HepG2 (cell line): ENCODE data around the gene CEBPG. TPM values are rescaled to one million over a fixed set of nuclear protein-coding genes. Genes with fewer than 3 reads are reported as not detected.

Source experiments
- ATAC-seq: fragments of 200-7000 bp; cut with Tn5 transposase; 3 replicates; pipeline ENCODE4 v1.9.1; 2020; ENCODE audit warnings: mild to moderate bottlenecking, moderate library complexity
- BruUV-seq: library from RNA; stranded (reverse); fragments of 400-500 nt; replicated peaks from 2 replicates; lab custom pipeline; 2021; lab: Mats Ljungman, UMichigan
- CTCF ChIA-PET: fragments of 300-600 bp; formaldehyde crosslinking; extraction: SDS; loops from one replicate; lab custom pipeline; 2021; ENCODE audit warnings: low total read pairs, inconsistent platforms, low intra/inter-chr PET ratio; lab: Yijun Ruan, JAX
- POLR2A ChIA-PET: fragments of 350-600 bp; sonication (Branson Sonifier 250); formaldehyde crosslinking; loops from one replicate; lab custom pipeline; 2020; ENCODE audit warnings: antibody characterized with exemption, inconsistent platforms; lab: Yijun Ruan, JAX
- DNase-seq: peaks from one replicate; pipeline ENCODE4 v3.0.0-alpha.2; 2015; ENCODE audit warnings: low spot score
- FAIRE-seq: peaks from 3 replicates; lab custom pipeline; 2011; peaks lifted over from hg19 to GRCh38; lab: Jason Lieb, UNC
- H2AFZ ChIP-seq: one replicate; pipeline ENCODE4 v1.6.1; 2011; ENCODE audit warnings: low read length, inconsistent platforms
- H3K27ac ChIP-seq: fragments of 300-600 bp; 3 replicates; pipeline ENCODE4 v1.8.0; 2011; ENCODE audit warnings: mixed run types, mild to moderate bottlenecking, mixed read lengths, low read length, inconsistent platforms; ENCODE audit not compliant: insufficient read depth; ENCODE audit errors: extremely low read length
- H3K27me3 ChIP-seq, 2 experiments: fragments of 200-600 bp in 1 of 2; 2 replicates in 1 of 2; 3 replicates in 1 of 2; pipeline versions ENCODE4 v1.6.0 to v1.8.0; 2011; ENCODE audit warnings: low read length in 2 of 2, mild to moderate bottlenecking in 2 of 2, moderate library complexity in 2 of 2, inconsistent platforms in 1 of 2; ENCODE audit not compliant: insufficient read depth in 2 of 2, control insufficient read depth in 1 of 2
- H3K36me3 ChIP-seq, 2 experiments: fragments of 200-600 bp in 1 of 2; replicated peaks in 1 of 2; 2 replicates in 1 of 2; 3 replicates in 1 of 2; pipeline versions ENCODE4 v1.5.1 to v1.8.0; 2011; ENCODE audit warnings: low read length in 2 of 2, inconsistent platforms in 1 of 2; ENCODE audit not compliant: insufficient read depth in 2 of 2, control insufficient read depth in 1 of 2
- H3K4me1 ChIP-seq: 2 replicates; pipeline ENCODE4 v1.5.1; 2012; ENCODE audit warnings: low read length, inconsistent platforms; ENCODE audit not compliant: insufficient read depth
- H3K4me2 ChIP-seq: 2 replicates; pipeline ENCODE4 v1.6.0; 2011; ENCODE audit warnings: low read depth, low read length, inconsistent platforms
- H3K4me3 ChIP-seq, 3 experiments: fragments of 200-600 bp in 1 of 3; sonication (generic), shearing (Covaris generic) in 1 of 3; replicated peaks in 1 of 3; 2 replicates each; pipeline ENCODE4 v1.5.1; 2011 to 2016; ENCODE audit warnings: low read length in 3 of 3, inconsistent platforms in 2 of 3, low read depth in 2 of 3, mild to moderate bottlenecking in 2 of 3, control low read depth in 1 of 3, mixed read lengths in 1 of 3; ENCODE audit not compliant: insufficient read depth in 1 of 3
- H3K79me2 ChIP-seq: one replicate; pipeline ENCODE4 v1.6.1; 2011; ENCODE audit warnings: low read length, inconsistent platforms; ENCODE audit not compliant: insufficient read depth
- H3K9ac ChIP-seq: 2 replicates; pipeline ENCODE4 v1.6.0; 2011; ENCODE audit warnings: mild to moderate bottlenecking, low read depth, low read length, inconsistent platforms; ENCODE audit not compliant: insufficient read depth
- H3K9me3 ChIP-seq: 2 replicates; pipeline ENCODE4 v1.5.1; 2012; ENCODE audit warnings: mild to moderate bottlenecking, low read length
- H4K20me1 ChIP-seq: 2 replicates; pipeline ENCODE4 v1.6.0; 2011; ENCODE audit warnings: inconsistent platforms, mild to moderate bottlenecking, low read length, moderate library complexity; ENCODE audit not compliant: insufficient read depth
- ARNT ChIP-seq: fragments of 450-650 bp; IDR thresholded peaks from 2 replicates; pipeline ENCODE4 v1.6.1; 2017
- FOXK2 ChIP-seq: fragments of 450-650 bp; IDR thresholded peaks from 2 replicates; pipeline ENCODE4 v1.6.1; 2016
- HDAC1 ChIP-seq: sonication (generic); formaldehyde crosslinking; IDR thresholded peaks from 2 replicates; pipeline ENCODE4 v1.5.1; 2020; ENCODE audit warnings: mild to moderate bottlenecking, missing genetic modification reagents
- HINFP ChIP-seq: sonication (generic); formaldehyde crosslinking; IDR thresholded peaks from 2 replicates; pipeline ENCODE4 v1.4.0; 2020; ENCODE audit warnings: low read depth, mild to moderate bottlenecking, missing genetic modification reagents
- HNRNPH1 ChIP-seq: fragments of 200-400 bp; formaldehyde crosslinking; optimal IDR thresholded peaks from 2 replicates; pipeline ENCODE3; 2017; ENCODE audit warnings: mild to moderate bottlenecking, low read depth, low read length
- NRL ChIP-seq: sonication (generic); formaldehyde crosslinking; IDR thresholded peaks from 2 replicates; pipeline ENCODE4 v1.5.0; 2020; ENCODE audit warnings: missing genetic modification reagents, mild to moderate bottlenecking, moderate library complexity, borderline replicate concordance
- RXRA ChIP-seq: sonication (generic); formaldehyde crosslinking; IDR thresholded peaks from 2 replicates; pipeline ENCODE4 v1.5.1; 2020; ENCODE audit warnings: missing genetic modification reagents
- SRSF4 ChIP-seq: fragments of 200-400 bp; formaldehyde crosslinking; IDR thresholded peaks from one replicate; pipeline ENCODE4 v1.6.1; 2018; ENCODE audit warnings: mild to moderate bottlenecking, low read depth, low read length, moderate library complexity; ENCODE audit not compliant: poor library complexity, severe bottlenecking
- XRCC5 ChIP-seq: fragments of 200-400 bp; formaldehyde crosslinking; optimal IDR thresholded peaks from 2 replicates; pipeline ENCODE3; 2017; ENCODE audit warnings: mild to moderate bottlenecking, low read length
- ZNF331 ChIP-seq: sonication (generic); formaldehyde crosslinking; IDR thresholded peaks from 2 replicates; pipeline ENCODE4 v1.4.0; 2020; ENCODE audit warnings: missing genetic modification reagents
- ZNF460 ChIP-seq: sonication (generic); formaldehyde crosslinking; IDR thresholded peaks from 2 replicates; pipeline ENCODE4 v1.5.1; 2020; ENCODE audit warnings: missing genetic modification reagents, mild to moderate bottlenecking, borderline replicate concordance
- WGBS: methylation state at CpG from one replicate; pipeline ENCODE4 v1.1.6; 2017; ENCODE audit warnings: low lambda C conversion rate; 5-methylcytosine and 5-hydroxymethylcytosine counted together
- in situ Hi-C: cut with HindIII; loops from 2 replicates; pipeline ENCODE4 v1.10.0; 2017; ENCODE audit warnings: low pct_unique_long_range_greater_than_20kb; ENCODE audit not compliant: extremely low pct_ligation_motif_present
- intact Hi-C: fragments of 100-400 bp; cut with micrococcal nuclease; formaldehyde crosslinking; loops from one replicate; pipeline ENCODE4 v1.10.0; 2022; ENCODE audit not compliant: unreplicated experiment
- polyA plus RNA-seq, 8 experiments: library from polyadenylated mRNA; depleted of rRNA in 3 of 8; stranded (reverse) in 7 of 8; unstranded in 1 of 8; fragments of >200 nt; fragmentation: Illumina TruSeq in 4 of 8; extraction: Trizol in 4 of 8; gene quantifications; 2 replicates each; pipeline versions ENCODE4 v1.2.1 to v1.2.3, GENCODE V29; 2011 to 2016; ENCODE audit warnings: low read depth in 4 of 8, missing spikeins in 1 of 8, mixed read lengths in 1 of 8; ENCODE audit not compliant: insufficient read depth in 1 of 8
- total RNA-seq, 5 experiments: library from RNA; depleted of rRNA; stranded (reverse); fragments of >200 nt; fragmentation: Illumina TruSeq; extraction: Trizol; gene quantifications; 2 replicates each; pipeline ENCODE4 v1.2.3, GENCODE V29; 2016; ENCODE audit warnings: low read depth in 1 of 5
- TF ChIP-seq, protein P1 (sequence below): sonication (generic); formaldehyde crosslinking; IDR thresholded peaks from 2 replicates; pipeline ENCODE4 v1.5.1; 2020; ENCODE audit warnings: missing genetic modification reagents, mild to moderate bottlenecking, borderline replicate concordance

The CEBPG gene
- total and polyA plus RNA-seq, 2 of the 13 experiments (the other 11 are each of a cell fraction or from before 2014, with no cell fraction given): 25.7 to 34.3 TPM

DNA sequence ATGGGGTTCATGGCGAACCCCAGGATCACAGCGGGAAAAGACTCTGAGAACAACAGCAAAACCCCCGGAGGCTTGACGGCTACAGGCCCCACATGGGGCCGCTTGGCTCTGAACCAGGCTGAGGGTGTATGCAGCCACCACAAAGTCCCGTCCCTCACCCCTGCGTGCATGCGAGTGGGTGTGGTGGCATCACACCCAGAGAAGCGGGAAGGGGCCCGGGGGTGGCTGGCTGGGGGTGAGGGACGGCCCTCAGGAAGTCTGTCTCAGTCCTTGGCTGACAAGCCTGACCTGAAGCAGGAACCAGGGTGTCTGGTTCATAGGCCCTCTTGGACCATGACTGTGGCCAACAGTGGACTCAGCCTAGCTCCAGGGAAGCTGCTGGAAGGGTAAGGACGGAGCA lies 34.2 kb downstream of the CEBPG start:
- Histone ChIP-seq H4K20me1 (no peaks in the 10 kb centered on the region), H3K79me2 (no peaks in the 10 kb centered on the region), H3K4me3 (no peak overlapping the region), H3K4me1 (peaks cover 42% of the 10 kb centered on the region), H3K4me2 (no peak overlapping the region), H2AFZ (no peak overlapping the region), H3K9me3 (no peaks in the 10 kb centered on the region), H3K36me3 (peaks cover 0 to 11% of the 10 kb centered on the region in 2 experiments; a peak in 1 of 5 replicates), H3K27me3 (no peaks in the 10 kb centered on the region), H3K9ac (no peak overlapping the region), H3K27ac (no peak overlapping the region)
- FAIRE-seq (no peak), ATAC-seq (no peak), DNase-seq (no peak)
- POLR2A ChIA-PET: interaction anchor here (0.6 kb wide), 1 partner anchor 193 kb away, joined by 5 read pairs; no protein-coding TSS in a partner anchor
- TF ChIP-seq HINFP (no peak), ARNT (no peak), NRL (CRISPR knock-in tag) (no peak), HDAC1 (no peak), SRSF4 (no peak), RXRA (CRISPR knock-in tag) (no peak), XRCC5 (no peak), FOXK2 (no peak), ZNF331 (CRISPR knock-in tag) (no peak), HNRNPH1 (no peak), ZNF460 (no peak)
- TF ChIP-seq, protein P1, sequence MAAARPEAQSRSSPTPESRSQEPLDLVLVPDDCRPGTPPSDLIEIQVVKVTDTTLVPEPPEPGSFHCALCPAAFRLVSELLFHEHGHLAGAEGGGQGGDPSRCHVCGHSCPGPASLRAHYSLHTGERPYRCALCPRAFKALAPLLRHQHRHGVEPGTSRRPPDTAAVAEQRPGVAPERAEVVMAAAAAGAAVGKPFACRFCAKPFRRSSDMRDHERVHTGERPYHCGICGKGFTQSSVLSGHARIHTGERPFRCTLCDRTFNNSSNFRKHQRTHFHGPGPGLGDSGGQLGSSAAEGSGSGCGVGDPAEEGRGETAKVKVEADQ (CRISPR knock-in tag): no peak
- intact Hi-C loops (loop anchor here (1.0 kb wide), 1 partner anchor 193 kb away; no protein-coding TSS in a partner anchor), in situ Hi-C loops (no loop called here)
- CTCF ChIA-PET: interaction anchor here (1.5 to 1.9 kb wide), 3 partner anchors 74 to 172 kb away, joined by 9 to 20 read pairs (median 12); no protein-coding TSS in a partner anchor
- BruUV-seq: no TSS peak
- 95% methylated on average over 9 of the region's 12 CpGs for WGBS
